ENCODE results near the gene GPR22.

Gene GPR22

DNA sequence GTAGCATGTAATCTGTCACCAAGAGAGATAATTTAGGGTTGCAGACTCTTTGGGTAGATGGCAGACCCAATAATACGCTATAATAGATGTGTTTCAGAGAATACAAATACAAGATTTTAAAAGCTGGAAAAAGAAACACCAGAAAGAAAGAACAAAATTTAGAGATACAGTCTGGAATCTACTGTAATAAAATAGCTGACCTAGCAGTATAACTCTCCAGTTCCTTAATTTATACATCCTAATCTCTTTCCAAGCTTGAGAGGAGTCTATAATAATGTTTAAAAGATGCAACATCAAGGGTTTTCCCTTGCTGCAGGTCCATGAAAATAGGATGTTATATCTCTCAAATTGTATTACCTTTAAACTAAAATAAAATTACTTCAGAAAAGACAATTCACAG lies 27.2 kb upstream of the GPR22 start:
- TF ChIP-seq CTCF (IDR thresholded peaks at IDR 0.05; ENCODE audit: insufficient read depth, low read length): no peak
- TF ChIP-seq GABPA (IDR thresholded peaks at IDR 0.05; ENCODE audit: low read depth): no peak
- TF ChIP-seq SPI1 (IDR thresholded peaks at IDR 0.05; ENCODE audit: borderline replicate concordance, low read depth): no peak
- TF ChIP-seq, protein P1, sequence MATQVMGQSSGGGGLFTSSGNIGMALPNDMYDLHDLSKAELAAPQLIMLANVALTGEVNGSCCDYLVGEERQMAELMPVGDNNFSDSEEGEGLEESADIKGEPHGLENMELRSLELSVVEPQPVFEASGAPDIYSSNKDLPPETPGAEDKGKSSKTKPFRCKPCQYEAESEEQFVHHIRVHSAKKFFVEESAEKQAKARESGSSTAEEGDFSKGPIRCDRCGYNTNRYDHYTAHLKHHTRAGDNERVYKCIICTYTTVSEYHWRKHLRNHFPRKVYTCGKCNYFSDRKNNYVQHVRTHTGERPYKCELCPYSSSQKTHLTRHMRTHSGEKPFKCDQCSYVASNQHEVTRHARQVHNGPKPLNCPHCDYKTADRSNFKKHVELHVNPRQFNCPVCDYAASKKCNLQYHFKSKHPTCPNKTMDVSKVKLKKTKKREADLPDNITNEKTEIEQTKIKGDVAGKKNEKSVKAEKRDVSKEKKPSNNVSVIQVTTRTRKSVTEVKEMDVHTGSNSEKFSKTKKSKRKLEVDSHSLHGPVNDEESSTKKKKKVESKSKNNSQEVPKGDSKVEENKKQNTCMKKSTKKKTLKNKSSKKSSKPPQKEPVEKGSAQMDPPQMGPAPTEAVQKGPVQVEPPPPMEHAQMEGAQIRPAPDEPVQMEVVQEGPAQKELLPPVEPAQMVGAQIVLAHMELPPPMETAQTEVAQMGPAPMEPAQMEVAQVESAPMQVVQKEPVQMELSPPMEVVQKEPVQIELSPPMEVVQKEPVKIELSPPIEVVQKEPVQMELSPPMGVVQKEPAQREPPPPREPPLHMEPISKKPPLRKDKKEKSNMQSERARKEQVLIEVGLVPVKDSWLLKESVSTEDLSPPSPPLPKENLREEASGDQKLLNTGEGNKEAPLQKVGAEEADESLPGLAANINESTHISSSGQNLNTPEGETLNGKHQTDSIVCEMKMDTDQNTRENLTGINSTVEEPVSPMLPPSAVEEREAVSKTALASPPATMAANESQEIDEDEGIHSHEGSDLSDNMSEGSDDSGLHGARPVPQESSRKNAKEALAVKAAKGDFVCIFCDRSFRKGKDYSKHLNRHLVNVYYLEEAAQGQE (IDR thresholded peaks at IDR 0.05; ENCODE audit: insufficient replicate concordance, low read depth): no peak
- TF ChIP-seq POLR2AphosphoS5 (IDR thresholded peaks at IDR 0.05; ENCODE audit: low read depth): no peak

DNA sequence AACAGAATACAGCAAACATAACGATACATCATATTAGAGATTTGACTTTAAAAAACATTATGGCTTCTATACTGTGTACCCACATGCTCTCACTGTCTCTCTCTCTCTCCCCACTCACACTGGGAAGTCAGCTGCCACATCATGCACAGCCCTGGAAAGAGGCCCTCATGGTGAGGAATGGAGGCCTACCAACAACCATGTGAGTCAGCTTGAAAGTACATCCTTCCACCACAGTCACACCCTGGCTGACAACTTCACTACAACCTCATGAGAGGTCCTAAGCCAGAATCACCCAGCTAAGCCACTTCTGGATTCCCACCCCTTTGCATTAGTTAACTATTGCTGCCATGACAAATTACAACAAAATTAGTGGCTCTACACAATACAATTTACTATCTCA lies 23.3 kb upstream of the GPR22 start:
- H3K4me3 ChIP-seq (replicated peaks; ENCODE audit: insufficient read depth, low read length): no peak overlapping the region
- no peak for DNase-seq (ENCODE audit: low read depth in 1 of 2, low spot score in 1 of 2)
- H3K27me3 ChIP-seq (ENCODE audit: insufficient read depth, poor library complexity, severe bottlenecking): no peaks in the 10 kb centered on the region
- H3K27ac ChIP-seq (replicated peaks): no peak overlapping the region
- TF ChIP-seq, protein P1 (IDR thresholded peaks at IDR 0.05; ENCODE audit: insufficient replicate concordance, low read depth): no peak
- TF ChIP-seq POLR2AphosphoS5 (IDR thresholded peaks at IDR 0.05; ENCODE audit: low read depth) (no peak), CTCF (IDR thresholded peaks at IDR 0.05; ENCODE audit: insufficient read depth, low read length) (no peak), GABPA (IDR thresholded peaks at IDR 0.05; ENCODE audit: low read depth) (no peak), SPI1 (IDR thresholded peaks at IDR 0.05; ENCODE audit: borderline replicate concordance, low read depth) (no peak)

More for the DNA sequence above, 27.2 kb upstream of the GPR22 start:
- H3K27me3 ChIP-seq (ENCODE audit: insufficient read depth, poor library complexity, severe bottlenecking): no peaks in the 10 kb centered on the region
- no peak overlapping the region for H3K4me3 ChIP-seq (replicated peaks; ENCODE audit: insufficient read depth, low read length)
- DNase-seq (ENCODE audit: low read depth in 1 of 2, low spot score in 1 of 2): no peak
- no peak overlapping the region for H3K27ac ChIP-seq (replicated peaks)

DNA sequence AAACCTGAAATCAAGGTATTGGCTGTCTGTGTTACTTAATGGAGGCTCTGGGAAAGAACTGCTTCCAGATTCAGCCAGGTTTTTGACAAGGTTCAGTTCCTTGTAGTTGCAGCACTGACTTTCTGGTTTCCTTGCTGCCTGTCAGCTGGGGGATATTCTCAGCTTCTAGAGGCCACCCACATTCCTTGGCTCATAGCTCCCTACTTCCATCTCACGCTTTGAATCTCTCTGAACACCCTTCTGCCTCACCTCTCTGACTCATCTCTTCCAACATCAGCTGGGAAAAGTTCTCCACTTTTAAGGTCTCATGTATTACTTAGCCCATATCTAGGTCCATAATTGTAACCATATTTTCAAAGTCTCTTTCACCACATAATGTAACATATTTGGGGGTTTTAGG lies 22.9 kb upstream of the GPR22 start:
- H3K27me3 ChIP-seq (ENCODE audit: insufficient read depth, poor library complexity, severe bottlenecking): no peaks in the 10 kb centered on the region
- no peak for DNase-seq (ENCODE audit: low read depth in 1 of 2, low spot score in 1 of 2)
- H3K27ac ChIP-seq (replicated peaks): no peak overlapping the region
- H3K4me3 ChIP-seq (replicated peaks; ENCODE audit: insufficient read depth, low read length): no peak overlapping the region
- TF ChIP-seq, protein P1 (IDR thresholded peaks at IDR 0.05; ENCODE audit: insufficient replicate concordance, low read depth): no peak
- TF ChIP-seq CTCF (IDR thresholded peaks at IDR 0.05; ENCODE audit: insufficient read depth, low read length): no peak
- no peak for TF ChIP-seq SPI1 (IDR thresholded peaks at IDR 0.05; ENCODE audit: borderline replicate concordance, low read depth)
- TF ChIP-seq POLR2AphosphoS5 (IDR thresholded peaks at IDR 0.05; ENCODE audit: low read depth): no peak
- TF ChIP-seq GABPA (IDR thresholded peaks at IDR 0.05; ENCODE audit: low read depth): no peak

Data from HL-60 (cell line).